ENCODE data around the gene THOC6. TPM values are rescaled to one million over a fixed set of nuclear protein-coding genes. Genes with fewer than 3 reads are reported as not detected.

Gene THOC6
- total and polyA plus RNA-seq, 9 of the 15 experiments (the other 6 are each of a cell fraction or from before 2014, with no cell fraction given): 2.5 to 65.4 (median 42.3) TPM

GRCh38 chr16:3045758-3046640, 22.2 kb downstream of the THOC6 start, which contains the start of gene MMP25 (continued):
- TF ChIP-seq MEF2D (tag; conservative IDR thresholded peaks at IDR 0.05; ENCODE audit: low read depth) (no peak), RFX7 (CRISPR knock-in tag; IDR thresholded peaks at IDR 0.05) (no peak), KDM2B (CRISPR knock-in tag; IDR thresholded peaks at IDR 0.05) (no peak), ZBTB7A (IDR thresholded peaks at IDR 0.05; ENCODE audit: borderline replicate concordance, control insufficient read depth, low read depth, low read length) (peak; percentile 15; the same call in 1 of the 2 replicates), CBX1 (IDR thresholded peaks at IDR 0.05; ENCODE audit: low read depth) (no peak), EZH2 (IDR thresholded peaks at IDR 0.05; ENCODE audit: borderline replicate concordance, low read depth, low read length) (0 out of 2 replicates have a peak, but pooled peaks have one; percentile 60), MAX (CRISPR knock-in tag; IDR thresholded peaks at IDR 0.05) (peak; percentile 35; the same call in 1 of the 2 replicates), XRCC5 (IDR thresholded peaks at IDR 0.05; ENCODE audit: low read depth, low read length) (no peak), TSHZ1 (CRISPR knock-in tag; IDR thresholded peaks at IDR 0.05) (no peak), POLR2G (IDR thresholded peaks at IDR 0.05; ENCODE audit: low read depth, low read length) (0 out of 2 replicates have a peak, but pooled peaks have one; percentile 10), SRF (CRISPR knock-in tag; IDR thresholded peaks at IDR 0.05) (no peak), ELF2 (CRISPR knock-in tag; IDR thresholded peaks at IDR 0.05) (no peak)

Measured in K562 (cell line).